ENCODE data around the gene TAS2R40.

DNA sequence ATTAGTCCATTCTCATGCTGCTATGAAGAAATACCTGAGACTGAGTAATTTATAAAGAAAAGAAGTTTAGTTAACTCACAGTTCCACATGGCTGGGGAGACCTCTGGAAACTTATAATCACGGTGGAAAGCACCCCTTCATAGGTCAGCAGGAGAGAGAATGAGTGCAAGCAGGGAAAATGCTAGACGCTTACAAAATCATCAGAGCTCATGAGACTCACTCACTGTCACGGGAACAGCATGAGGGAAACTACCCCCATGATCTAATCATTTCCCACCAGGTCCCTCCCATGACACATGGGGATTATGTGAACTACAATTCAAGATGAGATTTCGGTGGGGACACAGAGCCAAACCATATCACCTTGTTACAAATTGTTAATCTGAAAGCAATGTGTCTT is 22.8 kb upstream of the TAS2R40 start:
- TF ChIP-seq, protein P1, sequence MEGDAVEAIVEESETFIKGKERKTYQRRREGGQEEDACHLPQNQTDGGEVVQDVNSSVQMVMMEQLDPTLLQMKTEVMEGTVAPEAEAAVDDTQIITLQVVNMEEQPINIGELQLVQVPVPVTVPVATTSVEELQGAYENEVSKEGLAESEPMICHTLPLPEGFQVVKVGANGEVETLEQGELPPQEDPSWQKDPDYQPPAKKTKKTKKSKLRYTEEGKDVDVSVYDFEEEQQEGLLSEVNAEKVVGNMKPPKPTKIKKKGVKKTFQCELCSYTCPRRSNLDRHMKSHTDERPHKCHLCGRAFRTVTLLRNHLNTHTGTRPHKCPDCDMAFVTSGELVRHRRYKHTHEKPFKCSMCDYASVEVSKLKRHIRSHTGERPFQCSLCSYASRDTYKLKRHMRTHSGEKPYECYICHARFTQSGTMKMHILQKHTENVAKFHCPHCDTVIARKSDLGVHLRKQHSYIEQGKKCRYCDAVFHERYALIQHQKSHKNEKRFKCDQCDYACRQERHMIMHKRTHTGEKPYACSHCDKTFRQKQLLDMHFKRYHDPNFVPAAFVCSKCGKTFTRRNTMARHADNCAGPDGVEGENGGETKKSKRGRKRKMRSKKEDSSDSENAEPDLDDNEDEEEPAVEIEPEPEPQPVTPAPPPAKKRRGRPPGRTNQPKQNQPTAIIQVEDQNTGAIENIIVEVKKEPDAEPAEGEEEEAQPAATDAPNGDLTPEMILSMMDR (IDR thresholded peaks at IDR 0.05) = no peak
- TF ChIP-seq POLR2A (IDR thresholded peaks at IDR 0.05) = no peak
